Esophagus mucosa (tissue), 1 donor: Measurements from ENCODE around the gene CPNE6. TPM values are rescaled to one million over a fixed set of nuclear protein-coding genes. Genes with fewer than 3 reads are reported as not detected.

ENCODE experiments used
- ATAC-seq: fragments of 200-7000 bp; cut with Tn5 transposase; one replicate; pipeline ENCODE4 v1.9.1; 2020
- total RNA-seq: library from RNA; stranded (reverse); gene quantifications from one replicate; pipeline ENCODE4 v1.2.4, GENCODE V29; 2023
- donor health status: DM: yes; HTN: yes; CAD: no.

Gene CPNE6
- total RNA-seq, 1 donor from 2014 or later: not detected

DNA sequence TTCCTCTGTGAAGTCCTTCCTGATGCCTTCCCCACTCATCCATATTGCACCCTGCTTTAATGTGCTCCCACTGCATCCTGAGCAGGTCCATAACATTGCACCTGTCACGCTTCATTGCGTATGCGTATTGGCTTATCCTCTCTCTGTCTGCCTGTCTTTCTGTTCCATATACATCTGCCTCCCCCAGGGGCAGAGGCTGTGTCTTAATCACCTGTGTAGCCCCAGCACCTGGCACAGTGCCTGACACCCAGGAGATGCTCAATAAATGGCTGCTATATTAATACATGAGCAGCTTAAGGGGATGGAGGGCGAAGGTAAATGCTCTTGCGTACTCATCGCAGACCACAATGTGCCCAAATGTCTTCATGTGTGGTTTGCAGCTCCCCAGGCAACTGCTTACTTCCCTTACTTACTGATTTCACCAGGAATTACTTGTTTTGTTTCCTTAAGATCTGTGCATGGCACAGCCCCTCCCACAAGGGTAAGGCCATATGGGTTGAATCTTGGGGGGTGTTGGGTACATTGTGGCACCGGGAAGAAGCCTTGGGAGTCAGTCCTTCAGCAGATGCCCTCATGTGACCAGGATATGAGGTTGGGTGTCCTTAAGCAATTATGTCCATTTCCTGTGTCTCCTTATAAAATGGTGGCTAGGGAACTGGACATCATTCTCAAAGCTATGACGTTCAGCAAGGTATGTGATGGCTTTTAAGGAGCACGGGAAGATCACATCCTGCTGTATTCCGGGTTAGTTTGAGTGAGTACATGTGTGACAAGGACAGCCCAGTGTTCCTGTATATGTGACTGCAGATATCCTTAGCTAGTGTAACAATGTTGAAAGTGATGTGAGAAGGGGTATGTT lies 848 bp upstream of the CPNE6 start:
- ATAC-seq: no peak

DNA sequence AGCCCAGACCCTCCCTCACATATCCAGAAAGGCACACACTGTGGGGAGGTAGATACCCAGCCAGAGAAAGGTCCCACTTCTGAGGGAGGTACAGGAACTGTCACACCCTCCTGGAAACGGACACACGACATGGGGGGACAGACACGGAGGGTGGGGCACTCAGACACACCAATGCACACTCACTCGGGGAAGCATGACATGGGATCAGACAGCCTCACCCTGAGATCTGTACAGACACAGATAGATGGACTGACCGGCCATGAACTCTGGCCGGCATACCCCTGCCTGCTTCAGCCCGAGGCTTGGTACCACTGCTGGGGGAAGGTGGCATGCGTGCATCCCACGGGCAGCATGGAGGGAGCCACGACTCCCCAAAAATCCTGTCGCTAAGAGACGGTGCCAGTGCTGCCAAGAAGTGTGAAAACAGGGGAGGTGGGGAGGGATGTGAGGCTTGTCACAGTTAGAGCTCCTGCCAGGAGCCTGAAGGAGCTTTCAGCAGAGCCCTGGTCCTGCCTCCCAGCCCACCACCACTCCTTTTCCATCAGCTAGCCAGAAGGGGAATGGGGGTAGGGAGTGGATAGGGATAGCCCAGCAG lies 571 bp downstream of the CPNE6 start:
- ATAC-seq: no peak

DNA sequence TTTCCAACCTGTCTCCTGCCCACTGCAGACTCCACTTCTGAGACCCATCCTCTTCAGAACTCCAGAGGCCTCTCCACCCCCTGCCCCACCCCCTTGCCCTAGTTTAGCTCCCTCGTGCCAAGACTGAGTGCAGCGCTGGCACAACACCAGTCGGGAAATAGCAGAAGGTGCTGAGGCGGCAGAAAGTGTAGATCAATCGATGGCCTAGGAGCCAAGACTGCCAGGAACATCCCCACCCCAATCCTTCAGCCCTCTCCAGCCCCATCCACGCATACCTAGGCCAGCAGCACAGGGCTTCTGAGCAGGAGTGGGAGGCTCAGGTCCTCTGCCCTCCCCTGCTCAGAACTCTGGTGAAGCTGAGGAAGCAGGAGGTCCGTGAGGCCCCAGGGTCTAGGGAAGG lies 1.1 kb downstream of the CPNE6 start:
- no peak for ATAC-seq

DNA sequence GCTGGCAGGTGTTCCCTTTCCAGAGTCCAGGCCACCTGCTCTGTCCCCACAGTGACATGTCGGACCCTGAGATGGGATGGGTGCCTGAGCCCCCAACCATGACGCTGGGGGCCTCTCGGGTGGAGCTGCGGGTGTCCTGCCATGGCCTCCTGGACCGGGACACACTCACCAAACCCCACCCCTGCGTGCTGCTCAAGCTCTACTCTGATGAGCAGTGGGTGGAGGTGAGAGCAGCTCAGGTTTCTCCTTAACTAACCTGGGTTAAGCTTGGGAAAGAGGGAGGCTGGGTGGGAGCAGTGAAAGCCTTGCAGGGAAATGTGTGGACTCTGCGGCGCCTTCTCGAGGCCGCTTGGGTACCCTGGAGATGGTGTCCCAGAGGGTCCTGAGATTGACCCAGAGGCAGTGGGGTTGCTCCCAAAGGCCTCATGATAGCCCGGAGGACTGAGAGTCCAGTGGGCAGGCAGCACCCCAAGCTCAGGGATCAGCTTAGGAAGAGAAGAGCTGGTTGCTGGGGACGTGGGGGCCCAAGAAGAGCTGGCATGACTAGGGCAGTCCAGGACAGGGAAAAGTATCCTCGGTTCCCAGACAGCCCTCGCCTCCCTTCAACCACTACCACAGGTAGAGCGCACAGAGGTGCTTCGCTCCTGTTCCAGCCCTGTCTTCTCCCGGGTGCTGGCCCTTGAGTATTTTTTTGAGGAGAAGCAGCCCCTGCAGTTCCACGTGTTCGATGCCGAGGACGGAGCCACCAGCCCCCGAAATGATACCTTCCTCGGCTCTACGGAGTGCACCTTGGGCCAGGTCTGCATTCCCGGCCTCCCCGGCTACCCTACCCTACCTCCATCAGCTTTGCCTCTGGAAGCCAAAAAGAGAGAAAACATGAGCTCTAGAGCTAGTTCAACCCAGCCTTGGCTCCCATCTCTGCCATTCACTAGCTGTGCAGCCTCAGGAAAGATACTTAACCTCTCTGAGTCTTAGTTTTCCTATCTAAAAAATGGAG lies 1.8 kb downstream of the CPNE6 start:
- no peak for ATAC-seq

DNA sequence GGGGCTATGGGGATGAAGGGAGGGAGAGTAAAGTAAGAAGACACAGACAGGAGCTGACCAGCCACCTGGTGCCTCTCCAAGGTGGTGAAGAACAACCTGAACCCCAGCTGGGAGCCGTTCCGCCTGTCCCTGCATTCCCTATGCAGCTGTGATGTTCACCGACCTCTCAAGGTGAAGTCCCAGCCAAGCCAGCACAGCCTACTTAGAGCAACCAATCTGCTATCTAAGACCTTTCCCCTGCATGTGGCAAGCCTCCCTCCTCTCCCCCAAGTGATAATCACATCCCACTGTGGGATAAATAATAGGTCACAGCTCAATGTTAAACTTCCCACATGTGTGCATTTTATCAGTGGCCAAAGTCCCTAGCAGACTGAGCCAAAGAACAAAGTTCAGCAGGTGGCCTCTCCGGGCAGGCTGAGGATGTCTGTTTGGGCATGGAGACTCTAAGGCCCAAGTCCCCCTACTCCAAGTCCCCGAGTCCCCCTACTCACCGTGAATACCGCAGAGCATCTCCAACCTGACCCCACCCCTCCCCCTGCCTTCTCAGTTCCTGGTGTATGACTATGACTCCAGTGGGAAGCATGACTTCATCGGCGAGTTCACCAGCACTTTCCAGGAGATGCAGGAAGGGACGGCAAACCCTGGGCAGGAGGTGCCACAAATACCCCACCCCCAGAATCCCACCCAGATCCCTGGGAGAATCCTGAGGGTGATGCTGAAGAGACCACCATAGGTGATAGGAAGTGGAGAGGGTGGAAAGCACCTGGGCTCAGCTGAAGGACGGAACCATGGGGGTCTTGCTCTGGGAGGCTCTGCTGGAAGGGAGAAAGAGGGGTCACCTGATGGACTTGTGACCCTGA lies 3.5 kb downstream of the CPNE6 start:
- no peak for ATAC-seq

DNA sequence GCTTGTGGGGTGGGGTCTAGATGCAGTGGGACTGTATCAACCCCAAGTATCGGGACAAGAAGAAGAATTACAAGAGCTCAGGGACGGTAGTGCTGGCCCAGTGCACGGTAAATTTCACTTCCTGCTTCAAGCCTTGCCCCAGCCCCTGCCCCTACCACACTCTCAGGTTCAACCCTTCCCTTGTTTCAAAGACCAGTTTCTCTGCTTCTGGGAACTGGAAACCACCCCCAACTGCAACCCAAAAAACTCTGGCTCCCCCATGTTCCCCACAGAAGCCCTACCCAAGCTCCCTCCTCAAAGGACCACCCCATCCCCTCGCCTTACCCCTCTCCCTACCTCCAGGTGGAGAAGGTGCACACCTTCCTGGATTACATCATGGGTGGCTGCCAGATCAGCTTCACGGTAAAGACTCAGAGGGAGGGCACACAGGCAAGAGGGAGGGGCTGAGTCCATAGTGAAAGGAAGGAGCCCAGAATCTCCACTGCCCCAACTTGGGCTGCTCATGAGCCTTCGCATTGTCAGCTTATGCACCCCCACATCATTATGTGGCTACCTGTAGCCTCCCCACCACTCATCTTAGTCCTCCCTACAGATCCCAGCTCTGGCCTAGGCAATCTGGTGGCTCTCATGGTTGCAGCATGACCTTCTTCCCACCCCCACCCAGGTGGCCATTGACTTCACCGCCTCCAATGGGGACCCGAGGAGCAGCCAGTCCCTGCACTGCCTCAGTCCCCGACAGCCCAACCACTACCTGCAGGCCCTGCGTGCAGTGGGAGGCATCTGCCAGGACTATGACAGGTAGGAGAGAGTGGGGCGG lies 4.3 kb downstream of the CPNE6 start:
- ATAC-seq: no peak

DNA sequence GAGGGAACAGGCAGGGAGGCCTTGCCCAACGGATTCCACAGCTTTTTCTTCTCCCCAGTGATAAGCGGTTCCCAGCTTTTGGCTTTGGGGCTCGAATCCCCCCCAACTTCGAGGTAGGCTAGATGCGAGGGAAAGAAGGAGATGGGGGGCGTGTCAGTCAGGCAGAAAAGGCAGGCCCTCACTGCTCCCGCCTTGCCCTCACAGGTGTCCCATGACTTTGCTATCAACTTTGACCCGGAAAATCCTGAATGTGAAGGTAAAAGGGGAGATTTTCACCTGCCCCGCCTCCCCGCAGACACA lies 4.9 kb downstream of the CPNE6 start:
- no peak for ATAC-seq

DNA sequence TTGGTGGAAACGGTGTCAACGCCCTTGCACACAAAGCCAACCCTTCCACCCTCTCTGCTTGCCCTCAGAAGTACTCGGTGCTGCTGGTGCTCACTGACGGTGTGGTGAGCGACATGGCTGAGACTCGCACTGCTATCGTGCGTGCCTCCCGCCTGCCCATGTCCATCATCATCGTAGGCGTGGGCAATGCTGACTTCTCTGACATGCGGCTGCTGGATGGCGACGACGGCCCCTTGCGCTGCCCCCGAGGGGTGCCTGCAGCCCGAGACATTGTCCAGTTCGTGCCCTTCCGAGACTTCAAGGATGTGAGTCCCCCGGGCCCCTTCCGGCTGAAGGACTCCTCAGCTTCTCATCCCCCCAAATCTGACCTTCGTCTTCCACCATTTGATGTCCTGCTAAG lies 5.7 kb downstream of the CPNE6 start:
- ATAC-seq: no peak

DNA sequence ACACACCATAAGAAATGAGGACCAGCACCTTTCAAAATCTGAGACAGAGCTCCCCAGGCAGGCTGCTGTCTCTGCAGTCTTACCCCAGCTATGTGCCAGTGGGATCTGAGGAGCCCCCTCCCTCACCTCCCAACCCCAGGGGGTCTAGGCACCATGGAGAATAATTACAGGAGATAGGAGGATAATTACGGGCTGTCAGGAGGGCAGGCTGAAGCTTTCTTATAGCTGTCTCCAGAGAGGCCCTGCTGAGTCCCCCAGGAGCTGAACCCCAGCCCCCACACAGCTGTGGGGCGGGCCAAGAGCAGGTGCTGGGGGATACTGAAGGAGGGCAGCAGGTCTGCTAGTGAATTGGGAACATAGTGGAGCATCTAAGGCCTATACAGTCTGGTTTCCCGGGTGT lies 6.8 kb downstream of the CPNE6 start:
- ATAC-seq: no peak

DNA sequence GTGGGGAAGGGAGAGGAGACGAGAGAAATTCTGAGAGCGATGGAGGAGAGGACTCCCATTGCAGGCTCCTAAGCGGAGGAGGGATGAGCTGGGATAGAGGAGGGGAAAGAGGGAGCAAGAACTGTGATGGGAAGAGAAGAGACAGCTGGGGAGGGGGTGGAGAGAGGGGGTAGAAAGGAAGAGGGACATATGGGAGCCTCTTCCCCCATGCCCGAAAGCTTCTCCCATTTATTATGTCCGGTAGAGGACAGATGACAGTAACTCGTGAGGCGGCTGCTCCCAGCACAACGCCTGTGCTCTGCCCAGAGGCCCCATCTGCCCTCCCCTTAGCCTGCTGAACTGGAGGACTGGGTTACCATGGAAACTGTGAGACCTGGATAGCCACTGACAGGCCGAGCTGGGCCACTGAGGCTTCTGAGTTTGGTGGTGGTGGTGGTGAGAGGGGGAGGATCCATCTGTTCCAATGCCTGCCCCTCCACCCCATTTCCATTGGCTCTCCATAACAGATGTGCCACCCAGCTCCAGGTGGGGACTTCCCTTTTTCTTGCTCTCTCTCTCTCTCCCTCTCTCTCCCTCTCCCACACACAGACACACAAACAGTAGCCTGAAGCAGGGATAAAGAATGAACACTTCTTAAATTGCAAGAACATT lies 8.3 kb downstream of the CPNE6 start:
- ATAC-seq: no peak

DNA sequence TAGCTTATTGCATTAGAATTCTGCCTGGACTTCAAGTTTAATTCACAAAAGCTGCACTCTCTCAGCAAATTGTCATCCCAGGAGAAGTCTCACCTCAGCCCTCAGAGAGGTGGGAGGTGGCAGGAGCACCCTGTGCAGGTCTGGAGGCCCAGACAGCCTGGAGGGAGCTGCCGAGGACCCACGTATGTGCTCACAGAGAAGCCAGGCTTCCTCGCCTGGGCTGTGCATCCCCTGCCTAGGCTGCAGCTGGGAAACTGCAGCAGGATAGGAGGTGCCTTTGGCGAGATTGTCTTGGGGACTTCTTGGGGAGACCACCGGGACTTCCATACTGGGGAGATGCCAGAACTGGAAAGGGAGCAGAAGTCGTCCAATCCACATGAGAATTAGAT lies 8.8 kb downstream of the CPNE6 start:
- no peak for ATAC-seq

DNA sequence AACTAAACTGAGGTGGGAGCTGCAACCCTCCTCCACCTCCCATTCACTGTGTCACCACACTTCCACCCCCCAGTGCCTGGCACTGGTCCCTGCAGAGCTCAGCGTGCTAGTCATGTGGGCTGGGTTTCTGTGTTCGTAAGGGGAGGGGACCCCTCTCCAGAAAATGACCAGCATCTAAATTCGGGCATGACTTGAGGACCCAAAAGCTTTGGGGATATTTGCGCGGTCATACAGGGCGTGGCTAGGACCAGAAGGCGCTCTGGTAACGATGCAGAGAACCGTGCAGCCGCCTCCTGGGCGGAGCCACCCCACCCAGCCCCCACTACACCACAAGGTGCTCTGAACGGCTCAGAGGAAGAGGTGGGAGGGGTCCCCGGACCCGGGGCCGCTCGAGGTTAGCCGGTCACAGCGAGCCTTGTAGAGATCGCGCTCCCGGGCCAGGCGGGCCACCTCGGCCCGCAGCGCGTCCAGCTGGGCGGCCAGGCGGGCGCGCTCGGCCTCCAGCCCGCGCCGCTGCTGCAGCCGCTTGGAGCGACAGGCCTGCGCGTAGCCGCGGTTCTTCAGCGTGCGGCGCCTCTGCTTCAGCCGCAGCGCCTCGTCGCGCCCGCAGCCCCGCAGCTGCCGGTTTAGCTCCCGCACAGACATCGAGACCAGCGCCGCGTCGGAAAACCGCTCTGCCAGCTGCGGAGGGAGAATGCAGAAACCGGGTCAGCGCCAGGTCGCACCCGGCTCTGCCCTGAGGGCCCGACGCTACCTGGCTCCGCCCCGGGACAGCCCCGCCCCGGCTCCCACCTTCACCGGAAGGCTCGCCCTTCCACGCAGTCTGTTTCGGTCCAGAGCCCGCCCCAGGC lies 9.8 kb downstream of the CPNE6 start:
- ATAC-seq: peak; percentile 81

DNA sequence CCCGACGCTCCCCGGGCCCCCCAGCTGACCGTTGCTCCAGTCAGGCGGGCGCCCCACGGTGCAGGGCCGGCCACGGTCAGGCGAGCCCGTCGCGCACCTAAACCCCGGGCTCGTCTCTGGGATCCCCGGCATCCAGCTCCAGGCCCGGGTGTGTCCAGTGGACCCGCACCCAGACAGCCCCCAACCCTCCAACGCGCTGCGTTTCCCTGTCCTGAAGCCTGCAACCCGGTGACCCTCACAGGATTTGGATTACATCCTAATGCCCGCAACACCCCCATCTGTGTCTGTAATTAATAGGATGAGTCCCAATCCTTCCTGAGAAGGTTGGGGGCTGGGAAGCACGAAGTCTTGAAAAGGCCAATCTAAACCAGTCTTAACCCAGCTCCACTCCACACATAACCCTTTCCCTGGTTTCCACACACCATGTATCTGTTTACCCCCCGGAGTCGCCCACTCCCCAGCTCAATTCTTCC lies 10.4 kb downstream of the CPNE6 start:
- ATAC-seq: no peak

DNA sequence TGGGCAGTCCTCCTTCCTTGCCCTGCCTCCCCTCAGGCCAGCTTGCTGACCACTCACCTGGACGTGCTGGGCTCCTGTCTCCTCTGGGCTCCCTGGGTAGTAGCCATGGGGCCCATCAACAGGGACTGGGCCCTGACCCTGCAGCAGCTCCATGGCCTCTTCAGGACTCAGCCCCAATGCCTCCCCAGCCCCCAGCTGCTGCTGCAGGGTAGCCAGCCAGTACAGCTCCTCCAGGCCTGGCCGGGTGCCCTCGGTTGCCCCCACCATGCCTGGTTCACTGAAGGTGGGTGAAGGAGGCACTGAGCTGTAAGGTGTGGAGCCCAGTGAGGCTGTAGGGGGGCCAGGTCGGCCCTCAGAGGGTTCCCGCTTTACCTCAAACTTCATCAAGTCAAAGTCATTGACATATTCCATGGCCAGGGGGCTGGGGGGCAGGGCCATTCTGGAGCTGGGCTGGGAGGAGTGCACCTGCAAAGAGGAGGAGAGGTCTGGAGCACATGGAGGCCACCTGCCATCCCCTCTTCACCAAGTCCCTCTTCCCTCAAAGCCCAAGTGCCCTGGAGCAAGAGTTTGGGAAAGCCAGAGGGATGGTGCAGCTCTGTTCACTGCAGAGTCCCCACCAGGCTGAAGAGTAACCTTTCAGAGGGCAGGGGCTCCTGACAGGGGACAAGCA lies 11.2 kb downstream of the CPNE6 start:
- ATAC-seq: no peak

DNA sequence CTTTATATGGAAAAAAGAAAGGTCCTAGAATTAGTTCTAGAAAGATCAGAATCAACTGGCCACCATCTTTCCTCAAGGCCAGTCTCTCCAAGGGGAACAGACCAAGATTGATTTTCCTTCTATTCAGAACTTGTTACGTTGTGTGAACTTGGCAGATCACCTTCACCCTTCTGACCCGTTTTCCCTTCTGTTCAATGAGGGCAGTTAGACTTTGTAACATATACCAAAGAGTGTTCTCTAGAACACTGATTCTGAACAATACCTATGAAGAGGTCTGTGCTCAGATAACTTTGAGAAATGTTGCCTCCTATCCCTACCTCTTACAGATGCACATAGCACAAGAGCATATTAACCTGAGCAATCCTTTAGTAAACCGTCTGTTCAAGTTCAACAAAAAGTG lies 12.1 kb downstream of the CPNE6 start:
- no peak for ATAC-seq

DNA sequence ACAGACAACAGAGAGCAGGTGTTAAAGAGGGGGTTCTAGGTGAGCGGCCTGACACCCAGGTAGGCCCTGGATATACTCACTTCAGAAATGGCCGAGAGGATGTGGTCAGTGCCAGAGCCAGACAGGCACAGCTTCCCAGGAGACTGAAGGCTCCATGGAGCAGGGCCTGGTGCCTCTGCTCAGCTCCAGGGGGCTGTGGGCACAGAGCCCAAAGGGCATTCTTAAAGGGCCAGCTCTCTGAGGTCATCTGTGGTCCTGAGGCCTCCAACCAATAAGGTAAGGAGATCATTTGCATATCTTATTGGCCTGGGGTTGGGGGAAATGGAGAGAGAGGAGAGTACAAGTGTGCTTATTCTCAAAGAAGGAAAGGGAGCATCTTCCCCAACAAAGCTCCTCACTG lies 13.1 kb downstream of the CPNE6 start:
- ATAC-seq: no peak

DNA sequence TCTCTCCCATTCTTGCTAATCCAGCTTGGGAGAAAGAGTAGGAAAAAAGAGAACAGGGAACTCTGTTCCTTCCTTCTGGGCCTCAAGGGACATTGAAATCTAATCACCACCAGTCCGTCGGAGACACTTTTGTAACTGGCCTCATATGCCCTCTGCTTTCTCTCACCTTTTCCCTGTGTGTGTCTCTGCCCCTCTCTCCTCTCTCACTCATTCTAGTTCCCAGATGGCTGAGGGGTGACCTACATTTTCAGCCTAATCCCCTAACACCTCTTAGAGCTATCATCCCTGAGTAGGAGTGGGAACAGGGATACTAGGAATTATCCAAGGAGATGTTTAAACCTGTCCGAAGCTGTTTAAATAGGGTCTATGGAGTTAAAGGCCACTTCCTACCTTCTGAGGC lies 13.9 kb downstream of the CPNE6 start:
- no peak for ATAC-seq

DNA sequence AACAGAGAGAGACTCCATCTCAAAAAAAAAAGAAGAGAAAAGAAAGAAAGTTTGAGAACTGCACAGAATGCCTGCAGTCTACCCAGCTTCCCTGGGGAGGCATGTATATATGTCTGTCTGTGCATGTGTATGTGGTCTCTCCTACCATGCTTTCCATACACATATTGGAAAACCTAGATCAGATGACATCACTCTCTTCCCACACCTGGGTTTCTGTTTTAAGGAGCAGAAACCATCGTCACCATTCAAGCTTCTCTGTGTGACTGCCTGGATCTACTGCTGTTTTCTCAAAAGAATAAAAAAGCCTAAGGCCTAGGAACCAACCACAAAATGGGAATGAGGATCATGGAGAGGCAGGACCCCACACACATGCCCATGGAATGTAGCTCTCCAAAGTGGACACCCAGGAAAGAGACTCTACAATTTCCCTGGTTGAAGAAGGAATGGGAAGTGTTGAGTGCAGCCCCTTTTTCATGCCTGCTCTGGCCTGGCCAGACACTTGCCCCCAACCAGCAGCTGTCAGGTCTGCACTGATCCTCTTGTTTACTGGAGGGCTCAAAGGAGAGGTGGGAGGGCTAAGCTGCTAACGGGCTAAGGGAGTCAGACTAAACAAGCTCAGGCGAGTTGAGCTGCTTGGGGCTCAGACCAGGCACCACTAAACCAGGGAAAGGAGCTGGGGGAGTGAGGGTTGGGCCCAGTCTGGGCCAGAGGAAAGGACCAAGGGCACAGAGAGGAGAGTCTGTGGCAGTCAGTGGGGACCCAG lies 15.0 kb downstream of the CPNE6 start:
- ATAC-seq: no peak

DNA sequence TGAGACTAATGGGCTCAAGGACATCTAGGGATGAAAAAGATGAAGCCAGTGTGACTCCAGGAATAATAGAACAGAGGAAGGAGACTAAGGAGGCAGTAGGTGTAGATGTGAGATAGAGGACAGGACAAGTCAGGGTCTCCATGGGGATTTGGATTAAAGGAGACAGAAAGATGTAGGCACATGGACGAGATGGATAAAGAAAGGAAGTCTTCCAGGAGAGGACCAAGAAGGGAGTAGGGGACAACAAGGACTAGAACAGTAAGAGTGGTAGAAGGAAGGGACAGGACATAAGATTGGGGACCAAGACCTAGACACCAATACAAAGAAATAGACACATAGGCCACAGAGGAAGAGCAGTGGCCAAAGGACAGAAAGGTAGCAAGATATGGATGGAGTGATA lies 15.6 kb downstream of the CPNE6 start:
- ATAC-seq: no peak
